ENCODE measurements around the gene CNKSR1. TPM values are rescaled to one million over a fixed set of nuclear protein-coding genes. Genes with fewer than 3 reads are reported as not detected.
"Not testable (repeated sequence)": the region's sequence is repeated elsewhere in the genome, so short reads cannot be mapped to it uniquely, and the experiment has no call there.

The CNKSR1 gene
- total RNA-seq, 2 experiments from 2014 or later = 4.5 to 6.0 TPM

- ATAC-seq (ENCODE audit: low read depth) = no peak
- Mint-ChIP-seq H3K36me3 (no peaks in the 10 kb centered on the region), H3K4me1 (no peaks in the 10 kb centered on the region), H3K9me3 (no peaks in the 10 kb centered on the region), H3K27ac (no peak overlapping the region), H3K4me3 (no peak overlapping the region), H3K27me3 (peaks cover 14% of the 10 kb centered on the region)
- POLR2A ChIA-PET = interaction anchor here (0.6 kb wide), 3 partner anchors 69 to 336 kb away, joined by 3 to 8 read pairs (median 3); no protein-coding TSS in a partner anchor
- DNase-seq = no peak
Measured at GRCh38 chr1:26210147-26210870, 33.0 kb downstream of the CNKSR1 start.

DNA sequence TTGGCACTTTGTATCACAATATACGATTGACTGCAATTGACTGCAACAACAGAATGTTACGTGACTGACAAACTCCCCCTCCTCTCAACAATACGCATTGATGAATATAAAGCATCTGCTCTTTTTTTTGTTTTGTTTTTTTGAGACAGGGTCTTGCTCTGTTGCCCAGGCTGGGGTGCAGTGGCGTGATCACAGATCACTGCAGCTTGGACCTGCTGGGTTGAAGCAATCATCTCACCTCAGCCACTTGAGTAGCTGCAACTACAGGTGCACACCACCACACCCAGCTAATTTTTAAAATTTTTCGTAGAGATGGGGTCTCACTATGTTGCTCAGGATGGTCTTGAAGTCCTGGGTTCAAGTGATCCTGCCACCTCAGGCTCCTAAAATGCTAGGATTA is 35.4 kb downstream of the CNKSR1 start:
- ATAC-seq (ENCODE audit: low read depth) = no peak
- DNase-seq = no peak
- Mint-ChIP-seq H3K4me1 (no peaks in the 10 kb centered on the region), H3K36me3 (no peaks in the 10 kb centered on the region), H3K27me3 (peaks cover 13% of the 10 kb centered on the region), H3K4me3 (no peak overlapping the region), H3K27ac (no peak overlapping the region), H3K9me3 (no peaks in the 10 kb centered on the region)
- POLR2A ChIA-PET = no interaction called here

- H3K4me3 Mint-ChIP-seq = no peak overlapping the region
- no peaks in the 10 kb centered on the region for H3K36me3 Mint-ChIP-seq
- ATAC-seq (ENCODE audit: low read depth) (no peak), DNase-seq (no peak)
- no peak overlapping the region for H3K27ac Mint-ChIP-seq
- peaks cover 13% of the 10 kb centered on the region for H3K27me3 Mint-ChIP-seq
- POLR2A ChIA-PET = no interaction called here
- H3K9me3 Mint-ChIP-seq = no peaks in the 10 kb centered on the region
- no peaks in the 10 kb centered on the region for H3K4me1 Mint-ChIP-seq
Measured at GRCh38 chr1:26213335-26213905, 36.1 kb downstream of the CNKSR1 start.

GRCh38 chr1:26215246-26215645 is 38.0 kb downstream of the CNKSR1 start:
- Mint-ChIP-seq H3K36me3 (no peaks in the 10 kb centered on the region), H3K27ac (no peak overlapping the region), H3K9me3 (no peaks in the 10 kb centered on the region), H3K27me3 (peaks cover 10% of the 10 kb centered on the region), H3K4me3 (no peak overlapping the region), H3K4me1 (no peaks in the 10 kb centered on the region)
- POLR2A ChIA-PET = interaction anchor here (0.7 kb wide), 1 partner anchor 1864 kb away, joined by 5 read pairs; no protein-coding TSS in a partner anchor
- DNase-seq (no peak), ATAC-seq (ENCODE audit: low read depth) (no peak)

- Mint-ChIP-seq H3K27me3 (peaks cover 15% of the 10 kb centered on the region), H3K36me3 (no peaks in the 10 kb centered on the region), H3K4me3 (no peak overlapping the region), H3K4me1 (no peaks in the 10 kb centered on the region), H3K27ac (no peak overlapping the region), H3K9me3 (no peaks in the 10 kb centered on the region)
- no peak for ATAC-seq (ENCODE audit: low read depth)
- no peak for DNase-seq
- POLR2A ChIA-PET = no interaction called here
Measured at GRCh38 chr1:26218906-26219494, 41.7 kb downstream of the CNKSR1 start.

DNA sequence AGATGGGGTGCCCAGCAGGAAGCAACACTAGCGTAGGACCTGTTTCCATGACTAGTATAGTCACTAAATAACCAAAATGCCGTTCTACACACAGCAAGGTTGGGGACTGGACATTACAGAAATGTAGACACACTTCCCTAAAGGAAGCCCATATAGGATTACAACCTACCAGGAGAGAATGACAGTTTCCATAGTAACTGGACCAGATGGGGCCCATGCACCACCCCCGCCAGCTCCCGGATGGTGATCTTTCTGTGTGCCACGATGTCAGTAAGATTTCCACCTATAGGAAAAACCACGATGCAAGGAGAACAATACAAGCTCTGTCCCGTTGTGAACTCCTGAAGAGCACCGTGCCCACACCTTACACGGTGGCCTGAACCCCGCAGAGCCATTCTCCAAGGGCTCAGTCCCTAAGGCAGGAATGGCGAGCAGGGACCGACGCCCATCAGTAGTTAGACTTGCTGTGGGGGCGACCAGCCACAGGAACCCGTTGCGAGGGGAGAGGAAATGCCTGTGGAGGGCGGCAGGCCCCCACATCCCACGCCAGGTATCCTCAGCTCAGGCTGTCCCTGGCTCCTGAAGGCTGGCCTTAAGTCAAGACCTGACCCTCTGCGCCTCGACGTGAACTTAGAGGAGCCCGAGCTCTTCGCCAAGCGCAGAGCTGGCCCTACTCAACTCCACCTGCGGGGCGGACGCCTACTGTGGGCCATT is 43.1 kb downstream of the CNKSR1 start:
- Mint-ChIP-seq H3K4me3 (no peak overlapping the region), H3K4me1 (no peaks in the 10 kb centered on the region), H3K36me3 (no peaks in the 10 kb centered on the region), H3K27ac (no peak overlapping the region), H3K27me3 (peaks cover 13% of the 10 kb centered on the region), H3K9me3 (no peaks in the 10 kb centered on the region)
- ATAC-seq (ENCODE audit: low read depth) (no peak), DNase-seq (no peak)
- POLR2A ChIA-PET = interaction anchor here (0.6 kb wide), 1 partner anchor 13 kb away, joined by 5 read pairs; no protein-coding TSS in a partner anchor

- POLR2A ChIA-PET = interaction anchor here (0.6 kb wide), 1 partner anchor 14 kb away, joined by 5 read pairs; no protein-coding TSS in a partner anchor
- H3K27me3 Mint-ChIP-seq = peaks cover 19% of the 10 kb centered on the region
- DNase-seq = no peak
Measured at GRCh38 chr1:26221094-26221493, 43.8 kb downstream of the CNKSR1 start.

GRCh38 chr1:26224606-26225005 is 47.3 kb downstream of the CNKSR1 start:
- POLR2A ChIA-PET = no interaction called here
- Mint-ChIP-seq H3K4me3 (no peak overlapping the region), H3K9me3 (no peaks in the 10 kb centered on the region), H3K4me1 (peaks cover 4% of the 10 kb centered on the region), H3K36me3 (no peaks in the 10 kb centered on the region), H3K27ac (no peak overlapping the region), H3K27me3 (peaks cover 29% of the 10 kb centered on the region)
- DNase-seq (no peak), ATAC-seq (ENCODE audit: low read depth) (no peak)

More at GRCh38 chr1:26221094-26221493, 43.8 kb downstream of the CNKSR1 start:
- Mint-ChIP-seq H3K4me1 (peaks cover 4% of the 10 kb centered on the region), H3K27ac (no peak overlapping the region), H3K4me3 (no peak overlapping the region), H3K9me3 (no peaks in the 10 kb centered on the region), H3K36me3 (no peaks in the 10 kb centered on the region)
- no peak for ATAC-seq (ENCODE audit: low read depth)

- Mint-ChIP-seq H3K4me3 (peak overlapping the region; percentile 88), H3K9me3 (no peaks in the 10 kb centered on the region), H3K4me1 (peaks cover 4% of the 10 kb centered on the region), H3K36me3 (no peaks in the 10 kb centered on the region), H3K27ac (peak overlapping the region; percentile 27), H3K27me3 (peaks cover 29% of the 10 kb centered on the region)
- ATAC-seq (ENCODE audit: low read depth) (peak; percentile 81), DNase-seq (peak; percentile 60)
- POLR2A ChIA-PET = no interaction called here
Measured at GRCh38 chr1:26225033-26225831, 47.9 kb downstream of the CNKSR1 start.

DNA sequence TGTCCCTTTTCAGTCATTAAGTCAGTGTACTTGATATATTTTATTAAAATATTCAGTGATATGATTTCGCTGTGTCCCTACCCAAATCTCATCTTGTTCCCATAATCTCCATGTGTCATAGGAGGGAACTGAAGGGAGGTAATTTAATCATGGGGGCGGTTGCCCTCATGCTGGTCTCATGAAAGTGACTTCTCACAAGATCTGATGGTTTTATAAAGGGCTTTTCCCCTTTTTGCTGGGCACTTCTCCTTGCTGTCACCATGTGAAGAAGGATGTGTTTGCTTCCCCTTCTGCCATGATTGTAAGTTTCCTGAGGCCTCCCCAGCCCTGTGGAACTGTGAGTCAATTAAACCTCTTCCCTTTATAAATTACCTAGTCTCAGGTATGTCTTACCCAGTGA is 53.4 kb downstream of the CNKSR1 start:
- DNase-seq; ATAC-seq (ENCODE audit: low read depth); H3K4me3 Mint-ChIP-seq; H3K36me3 Mint-ChIP-seq; H3K9me3 Mint-ChIP-seq; H3K27ac Mint-ChIP-seq: not testable (repeated sequence)
- Mint-ChIP-seq H3K4me1 (peaks cover 10% of the 10 kb centered on the region), H3K27me3 (peaks cover 14% of the 10 kb centered on the region)
- POLR2A ChIA-PET = interaction anchor here (0.6 to 1.0 kb wide), 2 partner anchors 21 to 27 kb away, joined by 3 read pairs; no protein-coding TSS in a partner anchor

GRCh38 chr1:26233903-26234643 is 56.8 kb downstream of the CNKSR1 start, which contains the start of gene CEP85:
CEP85 (plus strand) TSS chr1:26234200; CDS start chr1:26239784, 5,584 bp downstream.
- Mint-ChIP-seq H3K27me3 (no peaks in the 10 kb centered on the region), H3K4me3 (peak within 1 kb of the TSS; percentile 100), H3K4me1 (peaks cover 29% of the 10 kb centered on the region), H3K27ac (peak within 1 kb of the TSS; percentile 97), H3K36me3 (peaks cover 15% of the 10 kb centered on the region), H3K9me3 (no peaks in the 10 kb centered on the region)
- POLR2A ChIA-PET = interaction anchor here (0.6 to 2.0 kb wide), 13 partner anchors 29 to 238 kb away, joined by 3 to 21 read pairs (median 4); partner anchors contain the start of genes HMGN2, ZNF593 and ZNF593OS
- ATAC-seq (ENCODE audit: low read depth) (peak; percentile 94), DNase-seq (peak; percentile 97)
